GM18870 (cell line): ENCODE measurements around the gene PHOSPHO1.
"Not testable (repeated sequence)": the region's sequence is repeated elsewhere in the genome, so short reads cannot be mapped to it uniquely, and the experiment has no call there.

ENCODE experiments used
- ATAC-seq: cut with Tn5 transposase; IDR thresholded peaks from one replicate; pipeline ENCODE4 v1.9.1; 2021; ENCODE audit warnings: moderate library complexity; ENCODE audit not compliant: unreplicated experiment

PHOSPHO1 gene

DNA sequence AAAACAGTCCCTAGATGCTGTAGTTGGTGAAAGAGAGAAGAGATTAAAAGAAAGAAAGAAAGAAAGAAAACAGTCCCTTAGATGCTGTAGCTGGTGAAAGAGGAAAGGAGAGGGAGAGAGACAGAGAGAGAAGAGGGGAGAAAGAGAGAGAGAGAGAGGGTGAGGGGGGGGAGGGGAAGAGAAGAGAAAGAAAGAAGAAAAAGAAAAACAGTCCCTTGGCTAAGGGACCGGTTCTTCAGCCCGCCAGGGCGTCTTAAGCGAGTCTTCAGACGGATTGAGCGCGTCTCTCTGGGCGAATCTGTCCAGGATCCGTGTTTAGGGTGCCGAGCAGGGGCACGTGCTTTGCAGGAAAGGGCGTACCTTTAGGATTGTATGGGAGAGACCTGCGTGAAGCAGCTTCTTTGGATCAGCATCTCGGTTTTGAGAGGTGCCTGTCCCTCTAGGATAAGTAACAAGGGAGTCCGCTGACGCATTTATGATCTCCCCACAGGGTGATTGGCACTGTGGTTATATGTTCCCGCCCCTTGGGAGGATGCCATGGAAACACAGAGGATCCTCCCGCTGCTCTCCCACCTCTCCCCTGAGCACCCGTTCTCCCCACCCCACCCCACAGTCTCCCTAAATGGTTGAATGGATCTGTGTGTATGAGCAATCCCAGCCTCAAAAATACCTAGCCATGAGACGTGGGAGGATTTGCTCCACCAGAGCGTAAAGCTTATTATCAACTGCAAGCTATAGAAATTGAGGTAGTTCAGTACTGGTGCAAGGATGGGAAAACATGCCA lies 36.9 kb downstream of the PHOSPHO1 start:
- no peak for ATAC-seq

- ATAC-seq, result peak; percentile 29
These were observed 38.5 kb downstream of the PHOSPHO1 start for GRCh38 chr17:49191917-49192741.

GRCh38 chr17:49191409-49191916 lies 39.1 kb downstream of the PHOSPHO1 start:
- peak; percentile 1 for ATAC-seq

DNA sequence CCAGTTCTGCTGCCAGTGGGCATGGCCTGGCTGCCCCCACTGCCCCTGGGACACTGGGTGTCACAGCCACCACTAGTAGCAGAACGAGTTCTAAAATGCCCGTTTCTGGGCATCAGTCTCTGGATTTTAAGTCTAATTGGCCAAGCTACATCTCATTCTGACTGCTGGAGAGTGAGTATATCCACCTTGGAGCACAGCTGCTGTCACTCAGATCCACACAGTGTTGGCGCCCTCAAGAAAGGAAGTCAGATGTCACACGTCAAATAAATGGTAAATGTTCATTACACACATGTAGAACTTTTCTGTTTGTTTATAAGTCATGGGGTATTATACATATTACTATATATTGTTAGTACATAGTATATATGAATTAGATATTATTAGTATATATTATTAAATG lies 39.7 kb downstream of the PHOSPHO1 start:
- ATAC-seq, result no peak

- no peak for ATAC-seq
These were observed 43.3 kb downstream of the PHOSPHO1 start for GRCh38 chr17:49187301-49187700.

DNA sequence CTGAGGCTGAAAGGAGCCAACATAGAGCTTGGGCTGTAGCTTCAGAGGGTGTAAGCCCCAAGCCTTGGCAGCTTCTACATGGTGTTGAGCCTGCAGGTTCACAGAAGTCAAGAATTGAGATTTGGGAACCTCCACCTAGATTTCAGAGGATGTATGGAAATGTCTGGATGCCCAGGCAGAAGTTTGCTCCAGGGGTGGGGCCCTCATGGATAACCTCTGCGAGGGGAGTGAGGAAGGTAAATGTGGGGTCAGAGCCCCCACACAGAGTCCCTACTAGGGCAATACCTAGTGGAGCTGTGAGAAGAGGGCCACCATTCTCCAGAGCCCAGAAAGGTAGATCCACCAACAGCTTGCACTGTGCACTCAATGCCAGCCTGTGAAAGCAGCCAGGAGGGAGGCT lies 45.2 kb downstream of the PHOSPHO1 start:
- not testable (repeated sequence) for ATAC-seq

DNA sequence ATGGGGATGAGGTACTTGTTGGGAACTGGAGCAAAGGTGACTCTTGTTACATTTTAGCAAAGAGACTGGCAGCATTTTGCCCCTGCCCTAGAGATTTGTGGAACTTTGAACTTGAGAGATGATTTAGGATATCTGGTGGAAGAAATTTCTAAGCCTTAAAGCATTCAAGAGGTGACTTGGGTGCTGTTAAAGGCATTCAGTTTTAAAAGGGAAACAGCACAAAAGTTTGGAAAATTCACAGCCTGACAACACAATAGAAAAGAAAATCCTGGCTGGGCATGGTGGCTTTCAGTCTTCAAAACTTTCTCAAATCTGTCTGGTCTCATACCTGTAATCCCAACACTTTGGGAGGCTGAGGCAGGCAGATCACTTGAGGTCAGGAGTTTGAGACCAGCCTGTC lies 46.1 kb downstream of the PHOSPHO1 start:
- not testable (repeated sequence) for ATAC-seq

DNA sequence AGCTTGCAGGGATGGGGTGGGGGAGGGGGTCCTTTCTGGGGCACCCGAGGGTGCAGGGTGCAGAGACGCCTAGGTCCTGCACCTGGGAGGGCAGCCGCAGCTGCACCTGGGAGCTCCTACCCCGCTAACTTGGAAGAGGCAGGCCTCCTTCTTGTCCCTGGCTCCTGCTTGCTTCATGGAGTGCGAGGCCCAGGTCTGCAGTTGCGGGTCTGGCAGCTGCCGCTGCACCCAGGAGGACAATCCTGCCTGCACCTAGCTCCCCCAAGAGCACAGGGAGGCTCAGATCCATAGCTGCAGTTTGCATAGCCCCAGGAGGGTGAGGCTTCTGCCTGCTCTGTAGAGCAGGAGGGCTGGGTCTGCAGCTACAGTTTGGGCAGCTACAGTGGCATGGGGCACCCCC lies 46.8 kb downstream of the PHOSPHO1 start:
- ATAC-seq, result no peak

GRCh38 chr17:49183341-49183740 lies 47.2 kb downstream of the PHOSPHO1 start:
- no peak for ATAC-seq

DNA sequence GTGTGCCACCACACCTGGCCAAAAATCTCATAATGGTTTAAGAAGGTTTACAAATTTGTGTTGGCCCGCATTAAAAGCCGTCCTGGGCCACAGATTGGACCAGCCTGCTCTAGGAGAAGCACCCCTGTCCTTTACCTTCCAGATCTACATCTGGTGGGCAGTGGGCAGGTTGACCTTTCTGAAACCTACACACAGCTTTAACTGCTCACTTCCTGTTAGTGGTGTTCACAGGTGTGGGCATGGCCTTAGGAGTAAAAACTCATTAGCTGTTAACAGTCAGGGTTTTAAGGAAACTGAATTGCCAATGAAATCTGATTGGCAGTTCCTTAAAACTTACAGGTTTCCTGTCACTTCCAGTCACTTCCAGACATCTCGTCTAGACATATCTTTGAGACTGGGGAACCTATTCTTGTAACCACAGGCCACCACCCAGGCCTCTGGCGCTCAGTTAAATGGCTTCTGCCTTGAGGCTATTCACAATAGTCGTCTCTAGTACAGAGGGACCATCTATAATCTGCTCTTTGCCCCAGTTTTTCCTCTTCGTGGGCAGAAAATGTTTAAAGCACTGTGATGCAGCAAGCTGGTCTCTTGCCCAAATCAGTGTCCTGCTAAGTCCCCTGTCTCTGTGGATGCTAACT lies 49.5 kb downstream of the PHOSPHO1 start:
- no peak for ATAC-seq

DNA sequence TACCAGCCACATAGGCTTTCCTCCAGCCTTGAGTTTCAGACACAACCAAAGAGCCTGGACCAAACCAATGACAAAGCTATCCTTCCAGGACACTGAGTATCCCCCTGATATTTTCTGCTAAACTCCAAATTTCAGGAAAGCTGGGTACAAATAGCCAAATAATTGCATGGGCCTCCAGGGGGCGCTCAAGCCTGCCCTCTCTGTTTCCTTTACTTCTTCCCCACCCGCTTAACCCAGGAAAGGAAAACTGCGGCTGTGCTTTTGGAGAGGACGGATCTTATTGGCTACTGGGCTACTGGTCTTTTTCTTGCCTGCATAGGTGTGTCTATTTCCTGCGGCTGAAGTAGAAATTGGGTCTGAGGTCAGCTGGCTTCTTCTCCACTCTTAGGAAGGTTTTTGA lies 50.3 kb downstream of the PHOSPHO1 start:
- ATAC-seq, result no peak

- ATAC-seq, result not testable (repeated sequence)
These were observed 54.6 kb downstream of the PHOSPHO1 start for GRCh38 chr17:49175978-49176377.
